Pons (tissue), 1 donor: Measurements from ENCODE around the gene ABCF3.
A peak's percentile ranks its signal among the peaks of the same experiment; 100 is the strongest.
"Not testable (repeated sequence)": the region's sequence is repeated elsewhere in the genome, so short reads cannot be mapped to it uniquely, and the experiment has no call there.

Source experiments
- DNase-seq: peaks from one replicate; pipeline ENCODE4 v3.0.0-alpha.2; 2016; ENCODE audit warnings: low spot score

ABCF3 gene

DNA sequence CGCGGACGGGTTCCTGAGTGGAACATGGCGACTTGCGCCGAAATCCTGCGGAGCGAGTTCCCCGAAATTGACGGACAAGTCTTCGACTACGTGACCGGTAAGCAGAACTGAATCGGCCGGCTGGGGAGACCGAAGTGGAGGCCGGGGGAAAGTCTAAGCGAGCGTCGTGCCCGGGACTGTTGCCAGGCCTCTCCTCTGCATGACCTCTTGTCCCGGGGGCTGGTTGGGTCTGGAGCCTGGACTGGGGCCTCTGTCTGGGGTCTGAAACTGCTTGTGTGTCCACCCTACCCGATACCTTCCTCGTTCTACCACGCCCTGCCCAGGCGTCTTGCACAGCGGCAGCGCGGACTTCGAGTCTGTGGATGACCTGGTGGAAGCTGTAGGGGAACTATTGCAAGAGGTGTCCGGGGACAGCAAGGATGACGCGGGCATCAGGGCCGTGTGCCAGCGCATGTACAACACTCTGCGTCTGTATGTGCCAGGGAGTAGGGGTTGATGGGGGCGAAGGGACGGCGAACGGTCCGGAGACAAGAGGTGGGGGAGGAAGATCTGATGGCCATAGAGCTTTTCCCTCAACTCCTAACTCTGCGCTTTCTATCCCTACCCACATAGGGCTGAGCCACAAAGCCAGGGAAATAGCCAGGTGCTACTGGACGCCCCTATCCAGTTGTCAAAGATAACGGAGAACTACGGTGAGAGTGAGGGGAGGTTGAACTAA, at the start of gene ABCF3:
Gene ABCF3 (plus strand): TSS at position 16 of the 718 bp plus-strand sequence. CDS start 9 bp downstream, at position 25.
- no peak for DNase-seq

DNA sequence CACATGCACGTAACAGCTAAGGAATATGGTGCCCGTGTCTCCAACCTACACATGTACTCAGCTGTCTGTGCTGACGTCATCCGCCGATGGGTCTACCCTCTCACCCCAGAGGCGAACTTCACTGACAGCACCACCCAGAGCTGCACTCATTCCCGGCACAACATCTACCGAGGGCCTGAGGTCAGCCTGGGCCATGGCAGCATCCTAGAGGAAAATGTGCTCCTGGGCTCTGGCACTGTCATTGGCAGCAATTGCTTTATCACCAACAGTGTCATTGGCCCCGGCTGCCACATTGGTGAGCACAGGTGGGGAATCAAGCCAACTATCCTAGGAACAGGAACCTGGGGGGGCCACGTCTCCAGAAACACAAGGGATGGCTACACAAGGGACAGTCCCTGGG, 45.6 kb upstream of the ABCF3 start:
- no peak for DNase-seq

GRCh38 chr3:184142199-184142598, 43.8 kb upstream of the ABCF3 start:
- no peak for DNase-seq

DNA sequence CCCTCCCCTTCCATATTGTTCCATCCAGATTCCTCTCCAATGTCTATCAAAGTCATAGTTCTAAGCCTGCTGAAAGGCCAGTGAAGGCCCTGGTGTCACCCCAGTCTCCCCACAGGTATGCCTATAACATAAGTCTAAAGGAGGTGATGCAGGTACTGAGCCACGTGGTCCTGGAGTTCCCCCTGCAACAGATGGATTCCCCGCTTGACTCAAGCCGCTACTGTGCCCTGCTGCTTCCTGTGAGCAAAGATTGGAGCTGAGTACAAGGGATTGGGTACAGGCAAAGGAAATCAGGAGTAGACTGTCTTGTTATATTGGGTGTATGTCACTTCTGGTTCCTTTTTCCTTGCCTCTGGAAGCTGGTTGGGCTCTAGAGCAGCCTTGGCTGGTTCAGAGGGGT, 42.7 kb upstream of the ABCF3 start:
- DNase-seq, result no peak

- DNase-seq, result no peak
These were observed 41.5 kb upstream of the ABCF3 start for GRCh38 chr3:184144505-184144904.

DNA sequence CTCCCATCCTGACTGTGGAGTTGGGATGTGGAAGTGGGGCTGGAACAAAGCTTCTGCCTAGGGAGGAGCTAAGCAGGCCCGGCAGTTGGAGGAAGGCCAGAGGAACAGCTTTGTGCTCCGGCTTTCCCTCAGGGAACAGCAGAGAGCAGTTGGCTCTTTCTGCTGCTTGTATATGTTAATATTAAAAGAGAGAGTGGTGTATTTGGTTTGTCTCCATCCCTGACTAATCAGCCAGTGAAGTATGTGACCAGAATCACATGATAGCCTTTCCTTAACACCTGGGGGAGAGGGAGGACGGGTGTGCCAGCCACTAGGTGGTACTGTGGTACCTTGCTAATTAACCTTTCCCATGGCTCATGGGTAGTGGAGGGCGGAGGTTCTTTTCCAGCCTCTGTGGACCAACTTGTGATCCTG, 40.9 kb upstream of the ABCF3 start:
- no peak for DNase-seq

DNA sequence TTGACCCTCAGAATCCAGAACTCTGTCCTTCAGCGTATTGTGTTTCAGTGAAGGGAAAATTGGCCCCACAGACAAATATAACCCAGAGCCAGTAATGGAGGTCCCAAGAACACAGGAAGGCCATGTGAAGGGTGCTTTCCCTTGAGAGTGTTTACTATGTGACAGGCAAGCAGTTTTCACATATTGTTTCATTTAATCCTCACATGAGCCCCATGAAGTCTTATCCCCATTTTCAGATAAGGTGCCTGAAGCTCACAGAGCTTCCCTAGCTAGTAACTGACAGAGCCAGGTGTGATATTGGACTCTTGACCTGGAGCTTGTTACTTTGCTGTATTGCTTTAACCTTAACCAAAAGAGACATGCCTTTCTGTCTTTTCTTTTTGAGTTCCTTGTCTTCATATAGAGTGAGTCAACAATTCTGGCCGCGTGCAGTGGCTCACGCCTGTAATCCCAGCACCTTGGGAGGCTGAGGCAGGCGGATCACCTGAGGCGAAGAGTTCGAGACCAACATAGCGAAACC, 40.2 kb upstream of the ABCF3 start:
- DNase-seq, result no peak

DNA sequence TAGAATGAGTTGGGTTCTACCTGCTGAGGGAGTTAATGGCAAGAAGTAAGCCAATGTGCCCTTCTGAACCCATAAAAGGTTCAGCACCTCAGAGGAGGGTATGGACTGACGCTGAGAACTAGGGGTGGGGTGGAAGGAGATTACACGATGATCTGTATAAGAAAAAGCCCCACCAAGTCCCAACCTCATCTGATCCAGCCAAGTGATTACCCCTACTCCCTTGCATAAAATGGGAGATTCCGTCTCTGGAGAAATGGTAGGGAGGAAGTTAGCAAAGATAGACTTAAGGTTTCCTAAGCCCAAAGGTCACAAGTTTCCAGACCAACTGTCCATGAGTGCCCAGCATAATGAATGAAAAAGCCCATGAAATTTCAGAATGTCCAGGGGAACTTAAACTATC, 37.9 kb upstream of the ABCF3 start:
- no peak for DNase-seq

DNA sequence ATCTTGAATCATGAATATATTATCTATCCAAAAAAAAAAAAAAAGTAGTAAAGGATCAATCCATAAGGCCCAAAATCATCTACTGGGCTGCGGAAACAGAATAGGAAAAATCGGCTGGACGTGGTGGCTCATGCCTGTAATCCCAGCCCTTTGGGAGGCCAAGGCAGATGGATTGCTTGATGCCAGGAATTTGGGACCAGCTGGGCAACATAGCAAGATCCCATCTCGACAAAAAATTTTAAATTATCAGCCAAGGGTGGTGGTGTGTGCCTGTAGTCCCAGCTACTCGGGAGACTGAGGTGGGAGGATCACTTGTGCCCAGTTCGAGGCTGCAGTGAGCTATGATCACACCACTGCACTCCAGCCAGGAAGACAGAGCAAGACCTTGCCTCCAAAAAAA, 36.9 kb upstream of the ABCF3 start:
- DNase-seq, result no peak

DNA sequence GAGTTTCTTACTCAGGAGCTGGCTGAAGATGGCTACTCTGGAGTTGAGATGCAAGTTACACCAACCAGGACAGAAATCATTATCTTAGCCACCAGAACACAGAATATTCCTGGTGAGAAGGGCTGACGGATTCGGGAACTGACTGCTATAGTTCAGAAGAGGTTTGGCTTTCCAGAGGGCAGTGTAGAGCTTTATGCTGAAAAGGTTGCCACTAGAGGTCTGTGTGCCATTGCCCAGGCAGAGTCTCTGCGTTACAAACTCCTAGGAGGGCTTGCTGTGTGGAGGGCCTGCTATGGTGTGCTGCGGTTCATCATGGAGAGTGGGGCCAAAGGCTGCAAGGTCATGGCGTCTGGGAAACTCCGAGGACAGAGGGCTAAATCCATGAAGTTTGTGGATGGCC, 36.2 kb upstream of the ABCF3 start:
- not testable (repeated sequence) for DNase-seq

DNA sequence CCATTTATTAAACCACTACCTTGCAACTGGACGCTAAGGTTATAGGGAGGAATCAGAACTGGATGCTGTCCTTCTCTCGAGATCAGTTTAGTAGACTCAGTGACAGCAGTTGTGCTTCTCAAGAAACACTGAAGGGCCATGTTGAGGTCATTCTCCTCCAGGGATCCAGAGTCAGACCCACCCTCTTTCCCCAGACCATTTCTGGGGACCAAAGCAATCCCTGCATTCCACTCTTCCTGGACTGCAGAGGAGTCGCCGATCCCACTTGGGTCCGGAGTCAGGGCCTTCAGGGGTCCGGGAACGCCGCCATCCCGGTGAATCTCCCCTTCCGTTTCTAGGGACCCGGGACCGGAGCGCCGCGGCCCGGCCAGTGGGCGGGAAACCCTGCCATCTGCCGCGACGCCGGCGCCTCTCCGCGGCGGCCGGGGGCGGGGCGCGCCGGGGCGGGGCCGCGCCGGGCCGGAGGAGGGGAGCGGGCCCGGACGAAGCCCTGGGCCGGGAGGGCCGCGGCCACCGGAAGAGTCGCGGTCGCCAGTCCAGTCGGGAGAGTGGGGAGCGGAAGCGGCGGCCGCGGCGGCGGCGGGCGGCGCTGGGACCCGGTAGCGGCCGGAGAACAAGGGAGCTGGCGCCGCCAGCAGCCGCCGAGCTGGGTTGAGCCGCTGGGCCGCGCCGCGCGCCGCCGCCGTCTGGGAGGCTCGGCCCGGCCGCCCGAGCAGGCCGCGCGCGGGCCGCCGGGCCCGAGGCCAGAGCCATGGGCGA, 30.9 kb upstream of the ABCF3 start, which contains the start of gene DVL3:
Gene DVL3 (plus strand): TSS at position 493 of the 759 bp plus-strand sequence. CDS start 259 bp downstream, at position 752.
- peak; percentile 49 for DNase-seq

DNA sequence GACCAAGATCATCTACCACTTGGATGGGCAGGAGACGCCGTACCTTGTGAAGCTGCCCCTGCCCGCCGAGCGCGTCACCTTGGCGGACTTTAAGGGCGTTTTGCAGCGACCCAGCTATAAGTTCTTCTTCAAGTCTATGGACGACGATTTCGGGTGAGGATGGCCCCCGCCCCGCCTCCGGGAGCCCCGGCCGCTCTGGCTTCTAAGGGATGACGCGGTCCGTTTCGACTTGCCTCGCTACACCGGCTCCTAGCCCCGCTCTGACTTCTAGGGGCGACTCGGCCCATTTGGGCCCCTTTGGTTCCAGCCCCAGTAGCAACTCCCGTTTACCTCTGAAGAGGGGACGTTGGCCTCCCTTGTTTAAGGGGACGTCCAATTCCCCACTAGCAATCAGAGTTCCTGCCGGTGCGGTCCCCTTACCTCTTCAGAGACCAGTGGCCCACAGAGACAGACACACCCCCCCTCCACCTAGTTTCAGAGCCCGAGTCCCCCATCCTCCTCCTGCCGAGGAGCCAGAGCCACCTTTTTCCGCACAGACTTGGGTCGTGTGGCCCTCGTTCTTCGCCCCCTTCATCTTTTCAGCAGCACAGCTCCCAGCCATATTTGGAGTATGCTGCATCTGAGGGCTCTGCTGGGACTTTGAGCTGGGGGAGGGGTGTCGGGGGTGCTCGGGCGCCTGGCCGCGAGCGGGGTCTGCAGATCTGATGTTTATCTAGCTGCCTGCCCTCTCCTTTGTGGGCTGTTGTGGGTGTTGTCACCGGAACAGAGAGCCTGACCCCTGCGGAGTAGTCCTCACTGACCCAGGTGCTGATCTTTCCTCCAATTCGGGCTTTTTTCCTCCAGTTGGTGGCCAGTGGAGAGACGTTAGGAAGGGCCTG, 30.1 kb upstream of the ABCF3 start:
- DNase-seq, result no peak

DNA sequence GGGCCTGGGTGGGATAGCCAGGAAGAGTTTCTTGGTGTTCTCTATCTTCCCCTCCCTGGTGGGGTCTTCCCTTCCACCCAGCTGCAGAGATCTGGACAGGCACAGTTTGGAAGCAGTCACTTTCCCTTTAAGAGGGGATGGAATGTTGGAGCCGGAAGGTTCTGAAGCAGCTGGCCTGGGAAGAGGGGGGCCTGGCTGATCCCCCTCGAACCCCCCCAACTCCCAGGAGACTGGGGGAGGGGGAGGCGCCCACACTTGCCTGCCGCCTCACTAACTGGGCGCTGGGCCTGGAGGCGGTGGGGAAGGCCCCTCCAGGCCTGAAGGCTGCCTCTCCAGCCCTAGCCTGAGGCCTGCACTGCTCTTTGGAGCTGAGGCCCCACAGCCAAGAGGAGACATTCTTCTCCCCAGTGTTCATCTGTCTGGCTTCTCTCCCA, 29.5 kb upstream of the ABCF3 start:
- peak; percentile 57 for DNase-seq

DNA sequence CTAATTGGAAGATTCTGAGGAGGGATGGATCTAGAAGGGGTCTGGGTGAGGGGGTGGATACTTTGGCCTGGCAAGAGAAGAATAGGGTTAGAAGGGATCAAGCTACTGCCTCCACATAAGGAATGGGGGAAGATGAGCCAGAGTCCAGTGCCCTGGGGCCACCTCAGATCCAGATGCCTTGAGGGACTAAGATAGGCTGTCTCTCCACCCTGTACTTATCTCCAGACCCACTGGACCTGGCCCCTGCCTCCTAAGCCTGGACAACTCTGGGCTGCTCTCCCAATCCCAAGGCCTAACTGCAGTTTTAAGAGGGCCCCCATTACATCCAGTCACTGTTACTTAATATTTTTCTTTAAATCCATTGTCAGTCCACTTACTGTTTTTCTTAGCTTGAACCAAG, 28.8 kb upstream of the ABCF3 start:
- DNase-seq, result no peak

DNA sequence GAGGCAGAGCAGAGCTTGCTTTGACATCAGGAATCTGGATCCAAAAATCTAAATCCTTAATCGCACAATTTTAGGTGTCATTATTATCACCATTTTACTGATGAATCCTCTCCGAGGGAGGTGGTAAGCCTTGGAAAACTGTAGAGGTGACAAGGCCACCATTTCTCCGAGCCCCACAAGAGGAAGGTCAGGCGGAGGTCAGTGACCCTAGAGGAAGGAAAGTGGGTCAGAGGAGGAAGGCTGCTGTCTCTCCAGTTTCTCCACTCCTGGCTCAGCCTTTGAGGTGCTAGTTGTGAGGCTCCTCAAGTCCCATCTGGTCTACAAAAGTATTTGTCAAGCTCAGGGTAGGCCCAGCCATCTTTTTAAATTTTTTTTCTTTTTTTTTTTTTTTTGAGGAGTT, 27.6 kb upstream of the ABCF3 start:
- no peak for DNase-seq

DNA sequence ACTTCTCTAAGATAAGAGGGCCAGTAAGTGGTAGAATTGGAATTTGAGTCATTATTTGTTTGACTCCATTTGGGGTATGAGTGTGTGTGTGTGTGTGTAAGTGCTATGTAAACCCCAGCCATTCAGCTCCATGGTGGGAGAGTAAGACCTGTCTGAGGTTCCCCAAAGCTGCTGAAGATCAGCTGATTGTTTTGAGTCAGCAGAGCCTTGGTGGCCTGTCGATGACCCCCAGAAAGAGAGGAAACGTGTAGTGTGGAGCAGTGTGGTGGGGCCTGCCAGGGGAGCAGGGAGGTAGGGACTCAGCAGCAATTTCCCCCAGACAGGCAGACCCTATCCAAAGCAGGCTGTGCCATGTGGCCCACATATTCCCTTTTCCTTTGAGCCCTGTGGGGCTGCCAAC, 25.5 kb upstream of the ABCF3 start:
- DNase-seq, result no peak

DNA sequence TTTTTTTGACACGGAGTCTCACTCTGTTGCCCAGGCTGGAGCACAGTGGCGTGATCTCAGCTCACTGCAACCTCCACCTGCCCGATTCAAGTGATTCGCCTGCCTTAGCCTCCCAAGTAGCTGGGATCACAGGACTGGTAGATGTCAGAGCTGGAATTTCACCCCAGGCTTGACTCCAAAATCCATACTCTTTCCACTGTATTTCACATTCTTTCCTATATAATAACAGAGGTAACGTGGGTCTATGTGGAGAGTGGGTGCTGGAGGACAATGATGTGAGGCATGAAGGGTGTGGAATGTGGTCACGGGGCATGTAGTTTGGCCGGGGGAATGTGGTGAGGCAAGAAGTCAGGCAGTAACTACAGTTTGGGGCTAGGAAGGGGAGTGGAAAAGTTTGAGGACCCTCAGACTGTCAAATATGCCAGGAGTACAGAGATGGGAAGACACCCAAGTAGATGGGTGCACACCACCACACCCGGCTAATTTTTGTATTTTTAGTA, 23.4 kb upstream of the ABCF3 start:
- not testable (repeated sequence) for DNase-seq

DNA sequence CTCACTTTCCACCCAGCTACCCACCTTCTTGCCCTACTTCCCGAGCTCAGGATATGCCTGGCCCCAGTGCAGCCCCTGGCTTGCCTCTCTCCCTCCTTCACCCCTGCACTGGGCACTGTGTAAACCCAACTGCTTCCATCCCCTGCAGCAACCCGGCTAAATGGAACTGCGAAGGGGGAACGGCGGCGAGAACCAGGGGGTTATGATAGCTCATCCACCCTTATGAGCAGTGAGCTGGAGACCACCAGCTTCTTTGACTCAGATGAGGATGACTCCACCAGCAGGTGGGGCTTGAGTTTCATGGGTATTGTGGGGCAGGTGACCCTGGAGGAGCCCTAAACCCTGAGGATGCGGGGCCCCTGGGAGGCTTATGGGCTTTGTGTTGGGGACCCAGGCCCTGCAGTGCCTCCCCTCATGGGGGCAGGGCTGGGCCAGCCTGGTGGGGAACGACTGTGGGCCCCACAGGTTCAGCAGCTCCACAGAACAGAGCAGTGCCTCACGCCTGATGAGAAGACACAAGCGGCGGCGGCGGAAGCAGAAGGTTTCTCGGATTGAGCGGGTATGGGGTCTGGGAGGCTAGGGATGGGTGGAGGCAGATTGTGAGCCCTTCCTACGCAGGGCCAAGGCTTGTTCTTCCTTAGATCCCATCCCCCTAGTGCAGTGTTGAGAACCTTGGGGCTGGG, 21.2 kb upstream of the ABCF3 start:
- DNase-seq, result no peak

DNA sequence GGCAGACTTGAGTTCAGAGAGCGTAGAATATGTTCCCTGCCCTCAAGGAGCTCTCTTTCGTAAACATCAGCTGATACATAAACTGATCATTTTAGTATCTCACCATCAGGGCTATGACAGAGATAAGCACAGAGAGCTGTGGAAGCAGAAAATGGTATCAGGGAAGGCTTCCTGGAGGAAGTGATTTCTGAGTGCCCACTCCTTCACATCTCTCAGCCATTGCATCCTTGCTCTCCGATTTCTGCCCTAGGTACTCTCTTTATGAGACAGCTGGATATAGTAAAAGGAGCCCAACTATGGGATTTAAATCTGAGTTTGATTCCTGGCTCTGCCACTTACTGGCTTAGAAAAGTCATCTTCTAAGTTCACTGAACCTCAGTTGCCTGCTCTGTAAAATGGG, 20.5 kb upstream of the ABCF3 start:
- no peak for DNase-seq

DNA sequence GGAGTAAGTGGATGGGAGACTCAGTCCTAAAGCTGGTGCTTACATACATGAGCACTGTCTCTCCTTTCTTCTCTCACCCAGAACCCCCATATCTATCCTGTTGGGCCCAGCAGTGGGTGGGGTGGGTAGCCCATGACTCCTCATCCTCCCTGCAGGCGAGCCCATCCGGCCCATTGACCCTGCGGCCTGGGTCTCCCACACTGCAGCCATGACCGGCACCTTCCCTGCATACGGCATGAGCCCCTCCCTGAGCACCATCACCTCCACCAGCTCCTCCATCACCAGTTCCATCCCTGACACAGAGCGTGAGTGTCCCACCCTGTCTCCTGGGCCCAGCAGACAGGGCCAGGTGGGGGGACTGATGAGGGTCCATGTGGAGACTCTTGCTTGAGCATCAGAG, 19.3 kb upstream of the ABCF3 start:
- no peak for DNase-seq

DNA sequence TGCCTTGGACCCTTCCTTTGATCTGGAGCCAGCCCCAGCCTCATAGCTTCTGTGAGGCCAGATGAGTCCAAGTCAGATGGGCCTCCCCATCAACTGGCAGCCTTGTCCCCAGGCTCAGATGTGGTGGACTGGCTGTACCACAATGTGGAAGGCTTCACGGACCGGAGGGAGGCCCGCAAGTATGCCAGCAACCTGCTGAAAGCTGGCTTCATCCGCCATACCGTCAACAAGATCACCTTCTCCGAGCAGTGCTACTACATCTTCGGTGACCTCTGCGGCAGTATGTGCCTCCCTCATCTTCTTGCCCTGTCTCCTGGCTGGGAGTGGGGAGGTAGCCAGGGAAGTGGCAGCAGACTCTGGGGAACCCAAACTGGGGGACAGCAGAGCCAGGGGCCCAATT, 18.2 kb upstream of the ABCF3 start:
- DNase-seq, result no peak
